ENCODE data around the gene RPS6KC1.

Gene RPS6KC1

DNA sequence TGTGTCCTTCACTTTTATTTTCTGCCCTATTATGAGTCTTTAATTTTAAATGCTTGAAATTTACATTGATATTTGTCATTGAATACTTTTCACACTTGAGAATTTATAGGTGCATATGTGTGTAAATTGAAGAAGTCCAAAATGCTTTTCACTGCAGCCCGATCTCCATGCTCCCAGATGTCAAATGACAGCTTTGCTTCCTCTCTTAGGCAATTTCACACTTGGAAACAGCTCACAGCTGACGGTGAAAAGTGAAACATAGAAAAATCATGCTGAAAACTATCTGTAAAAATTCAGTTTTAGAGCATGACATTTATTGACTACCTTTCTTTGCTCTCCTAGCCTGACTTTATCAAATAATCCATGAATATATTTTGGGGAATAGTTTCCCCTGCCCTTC lies 196.0 kb downstream of the RPS6KC1 start:
- no peak for DNase-seq

DNA sequence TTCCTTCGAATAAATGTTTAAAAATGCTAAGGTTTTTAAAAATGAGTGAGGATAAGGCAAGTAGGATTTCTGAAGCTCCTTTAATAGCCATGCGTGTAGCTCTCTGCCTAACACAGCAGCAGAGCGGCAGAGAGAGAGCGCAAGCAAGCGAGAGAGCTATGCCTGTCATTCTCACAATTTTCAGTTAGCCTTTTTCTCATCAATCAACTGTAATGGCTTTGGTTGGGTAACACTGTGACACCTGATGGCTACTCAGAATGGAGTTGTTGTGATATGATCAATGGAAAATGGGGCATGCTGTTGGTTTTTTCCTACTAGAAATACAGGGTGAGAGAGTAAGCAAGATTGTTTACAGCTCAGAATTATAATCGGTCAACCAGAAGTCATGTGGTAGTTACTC lies 198.4 kb downstream of the RPS6KC1 start:
- no peak for DNase-seq

- DNase-seq: no peak
Measured at GRCh38 chr1:213250041-213250440, 199.0 kb downstream of the RPS6KC1 start.

DNA sequence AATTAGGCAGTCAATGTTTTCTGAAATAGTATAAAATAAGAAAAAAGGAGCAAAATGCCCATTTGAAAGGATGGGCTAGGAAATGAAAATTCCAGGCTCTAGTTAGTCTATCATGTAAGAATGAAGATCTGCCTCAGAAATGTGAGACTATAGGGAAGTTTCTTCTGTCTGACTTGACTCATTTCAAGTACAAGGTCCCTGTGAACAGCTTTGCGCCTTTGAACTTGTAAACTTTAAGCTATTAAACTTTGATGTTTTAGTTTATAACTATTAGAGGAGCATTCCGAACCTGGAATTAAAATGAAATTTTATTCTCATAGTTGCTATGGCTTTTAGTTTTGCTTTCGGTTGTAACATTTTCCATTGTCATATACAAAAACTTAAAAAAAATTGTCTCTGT lies 199.4 kb downstream of the RPS6KC1 start:
- no peak for DNase-seq

GRCh38 chr1:213251972-213252371 lies 200.9 kb downstream of the RPS6KC1 start:
- DNase-seq: no peak

DNA sequence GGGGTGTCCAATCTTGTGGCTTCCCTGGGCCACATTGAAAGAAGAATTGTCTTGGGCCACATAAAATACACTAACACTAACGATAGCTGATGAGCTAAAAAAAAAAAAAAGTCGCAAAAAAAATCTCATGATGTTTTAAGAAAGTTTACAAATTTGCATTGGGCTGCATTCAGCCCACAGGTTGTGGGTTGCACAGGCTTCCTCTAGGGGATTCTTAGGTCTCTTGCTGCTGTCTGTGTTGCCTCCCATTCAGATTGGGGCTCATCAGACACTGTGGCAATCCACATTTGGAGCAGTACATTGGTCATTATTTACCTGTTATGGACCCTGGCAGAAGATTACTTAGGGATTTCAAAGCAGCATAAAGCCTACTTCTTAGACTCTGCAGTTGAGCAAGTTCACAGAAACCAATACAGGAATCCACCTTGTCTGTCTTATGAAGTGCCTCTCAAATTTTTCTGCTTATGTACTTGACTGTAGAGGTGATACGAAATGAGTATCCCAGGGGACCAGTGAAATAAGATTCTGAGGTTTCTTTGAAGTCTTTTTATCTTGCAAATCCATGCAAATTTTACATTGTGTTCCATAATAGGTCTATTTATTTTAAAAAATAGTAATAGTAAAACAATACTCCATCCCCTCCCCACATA lies 205.5 kb downstream of the RPS6KC1 start:
- DNase-seq: no peak

- DNase-seq: no peak
Measured at GRCh38 chr1:213260311-213261075, 209.5 kb downstream of the RPS6KC1 start.

- DNase-seq: no peak
Measured at GRCh38 chr1:213264531-213264930, 213.5 kb downstream of the RPS6KC1 start.

DNA sequence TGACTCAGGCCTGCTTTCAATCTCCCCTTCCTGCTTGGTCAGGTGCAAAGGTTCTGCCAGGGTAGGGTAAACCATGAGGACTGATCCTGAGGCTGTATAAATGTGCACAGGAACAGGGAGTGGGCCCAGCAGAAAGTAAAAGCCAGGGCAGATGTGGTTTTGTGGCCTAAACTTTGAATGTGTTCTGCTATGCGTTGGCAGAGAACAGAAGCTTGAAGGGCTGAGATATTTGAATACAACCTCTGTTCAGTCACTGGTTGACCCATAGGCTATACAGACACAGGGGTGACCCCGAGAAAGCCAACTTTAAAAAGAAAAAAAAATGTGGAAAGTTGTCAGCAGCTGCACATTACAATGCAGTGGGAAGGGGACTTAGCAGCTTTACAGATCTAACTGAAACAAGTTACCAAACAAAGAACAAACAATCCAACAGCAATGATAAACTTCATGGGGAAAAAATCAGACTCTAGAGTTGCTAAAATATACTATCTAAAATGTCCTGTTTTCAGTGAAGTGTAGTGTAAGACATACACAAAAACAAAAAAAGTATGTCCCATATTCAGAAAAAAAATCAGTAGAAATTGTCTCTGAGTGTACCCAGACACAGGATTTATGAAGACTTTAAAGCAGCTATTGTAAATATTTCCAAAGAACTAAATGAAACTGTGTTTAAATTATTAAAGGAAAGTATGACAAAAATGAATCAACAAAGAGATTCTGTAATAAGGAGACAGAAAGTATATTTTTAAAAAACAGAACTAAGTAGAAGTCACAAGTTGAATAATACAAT lies 216.1 kb downstream of the RPS6KC1 start:
- DNase-seq: no peak

- DNase-seq: peak; percentile 57
Measured at GRCh38 chr1:213268221-213268620, 217.2 kb downstream of the RPS6KC1 start.

DNA sequence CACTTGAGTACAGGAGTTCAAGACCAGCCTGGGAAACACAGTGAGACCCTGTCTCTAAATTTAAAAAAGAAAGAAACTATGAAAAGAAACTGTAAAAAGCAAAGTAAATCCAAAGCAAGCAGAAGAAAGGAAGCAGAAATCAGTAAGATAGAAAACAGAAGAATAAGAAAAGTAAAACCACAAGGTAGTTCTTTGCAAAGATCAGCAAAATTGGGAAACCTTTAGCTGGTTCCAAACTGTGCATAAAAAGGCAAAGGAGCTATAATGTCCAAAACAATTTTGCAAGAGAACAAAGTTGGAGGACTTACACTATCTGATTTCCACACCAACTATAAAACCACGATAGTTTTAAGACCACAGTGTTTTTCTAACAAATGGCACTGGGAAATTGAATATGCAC lies 218.8 kb downstream of the RPS6KC1 start:
- DNase-seq: no peak

DNA sequence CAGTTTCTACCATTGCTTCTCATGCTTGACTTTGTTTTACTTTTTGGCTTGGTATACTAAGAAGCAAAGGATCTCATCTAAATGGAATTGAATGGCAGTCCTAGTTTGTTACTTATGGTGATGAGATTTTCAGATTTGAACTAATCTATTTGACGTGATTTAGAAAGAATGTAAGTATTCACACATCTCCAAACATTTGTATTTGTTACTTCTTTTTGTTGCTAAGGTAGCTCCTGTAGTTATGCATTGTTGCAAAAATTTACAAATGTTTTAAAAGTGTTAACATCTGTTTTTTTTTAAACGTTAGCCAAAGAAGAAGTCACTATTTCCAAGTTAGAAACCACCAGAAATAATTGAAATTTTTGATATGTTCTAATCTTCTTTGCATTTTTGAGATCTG lies 222.5 kb downstream of the RPS6KC1 start:
- DNase-seq: no peak

DNA sequence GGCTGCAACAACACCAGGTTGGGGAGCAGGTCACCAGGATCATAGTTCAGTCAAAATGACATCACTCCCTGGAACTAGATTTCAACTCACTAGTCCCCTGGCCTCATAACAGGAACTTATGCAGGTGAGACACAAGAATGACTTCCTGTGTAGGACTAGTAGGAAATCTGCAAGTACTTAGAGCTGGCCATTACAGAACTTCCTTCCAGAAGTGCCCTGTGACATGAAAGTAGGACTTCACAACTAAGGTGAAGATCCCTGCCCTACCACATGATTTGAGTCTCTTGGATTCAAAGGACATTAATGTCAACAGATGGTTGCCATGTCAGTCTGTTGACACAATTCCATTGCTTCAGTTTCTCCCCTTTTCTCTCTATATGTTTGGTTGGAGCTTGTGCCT lies 223.1 kb downstream of the RPS6KC1 start:
- no peak for DNase-seq

GRCh38 chr1:213275293-213275692 lies 224.3 kb downstream of the RPS6KC1 start:
- DNase-seq: no peak

DNA sequence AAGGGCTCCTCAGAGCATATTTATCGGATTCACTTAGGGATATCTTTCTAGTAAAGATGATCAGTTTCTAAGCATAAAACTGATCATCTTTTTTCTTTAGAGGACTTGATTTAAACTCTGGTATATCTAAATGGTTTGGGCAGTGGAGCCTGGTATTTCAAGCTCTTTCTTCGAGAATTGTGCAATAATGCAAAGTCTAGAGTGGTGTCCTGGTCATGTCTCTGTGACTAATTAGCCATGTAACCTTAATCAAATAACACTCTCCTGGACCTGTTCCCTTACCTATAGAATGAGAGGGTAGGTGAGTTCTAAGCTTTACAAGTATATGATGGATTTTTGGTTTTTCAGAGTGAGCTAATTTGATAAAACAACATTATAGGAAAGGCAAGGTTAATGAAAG lies 225.2 kb downstream of the RPS6KC1 start:
- no peak for DNase-seq

- DNase-seq: no peak
Measured at GRCh38 chr1:213277036-213277435, 226.0 kb downstream of the RPS6KC1 start.

- DNase-seq: no peak
Measured at GRCh38 chr1:213279410-213279809, 228.4 kb downstream of the RPS6KC1 start.

- DNase-seq: no peak
Measured at GRCh38 chr1:213281640-213282301, 230.7 kb downstream of the RPS6KC1 start.

GRCh38 chr1:213284626-213285025 lies 233.6 kb downstream of the RPS6KC1 start:
- peak; percentile 70 for DNase-seq

- DNase-seq: no peak
Measured at GRCh38 chr1:213286235-213286634, 235.2 kb downstream of the RPS6KC1 start.

GRCh38 chr1:213287987-213288386 lies 236.9 kb downstream of the RPS6KC1 start:
- no peak for DNase-seq

DNA sequence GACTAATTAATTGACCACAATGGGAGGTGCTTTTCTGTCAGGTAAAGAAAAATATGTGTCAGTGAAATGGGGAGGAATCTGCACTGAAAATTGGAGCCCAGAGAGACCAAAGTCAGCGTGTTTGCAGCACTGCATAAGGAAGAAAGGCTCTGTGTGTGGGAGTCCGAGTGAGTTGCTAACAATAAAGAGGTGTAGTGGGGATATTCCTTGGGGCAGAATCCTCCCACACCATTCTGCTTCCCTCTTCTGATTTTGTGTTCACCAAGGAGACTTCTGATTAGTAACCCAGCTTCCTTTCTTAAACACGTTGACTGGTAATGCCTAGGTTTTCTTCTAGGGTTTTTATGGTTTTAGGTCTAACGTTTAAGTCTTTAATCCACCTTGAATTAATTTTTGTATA lies 240.5 kb downstream of the RPS6KC1 start:
- DNase-seq: no peak

DNA sequence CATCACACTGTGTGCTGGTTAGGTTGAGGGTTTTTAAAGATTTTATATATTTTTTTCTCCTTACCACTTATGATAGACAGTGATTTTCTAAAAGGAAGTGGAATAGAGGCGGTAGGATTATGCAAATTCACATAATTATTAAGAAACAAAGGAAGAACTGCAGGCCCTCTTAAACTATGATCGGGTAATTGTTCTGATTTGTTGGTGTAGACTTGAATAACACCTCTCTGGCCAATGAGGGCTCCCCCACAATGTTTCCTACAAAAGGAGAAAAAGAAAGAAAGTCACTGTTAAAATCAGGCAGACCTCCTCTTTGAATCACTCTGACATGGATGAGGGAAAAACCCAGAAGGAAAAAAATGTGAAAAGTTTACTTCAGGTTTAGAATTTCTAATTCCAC lies 241.6 kb downstream of the RPS6KC1 start:
- DNase-seq: no peak

Measured in HCEC 1CT (cell line).